ENCODE measurements around the gene CCDC57.

Gene CCDC57

GRCh38 chr17:82084373-82085030 lies 128.1 kb downstream of the CCDC57 start:
- DNase-seq (ENCODE audit: low read depth in 2 of 2, low spot score in 1 of 2), result no peak

GRCh38 chr17:82083533-82084359 lies 128.9 kb downstream of the CCDC57 start:
- DNase-seq (ENCODE audit: low read depth in 2 of 2, low spot score in 1 of 2), result no peak

- DNase-seq (ENCODE audit: low read depth in 2 of 2, low spot score in 1 of 2), result no peak
Observed at GRCh38 chr17:82083009-82083408, 129.6 kb downstream of the CCDC57 start.

GRCh38 chr17:82082456-82082855 lies 130.2 kb downstream of the CCDC57 start:
- DNase-seq (ENCODE audit: low read depth in 2 of 2, low spot score in 1 of 2), result no peak

- DNase-seq (ENCODE audit: low read depth in 2 of 2, low spot score in 1 of 2), result no peak
Observed at GRCh38 chr17:82081966-82082365, 130.7 kb downstream of the CCDC57 start.

GRCh38 chr17:82081546-82081945 lies 131.1 kb downstream of the CCDC57 start:
- no peak for DNase-seq (ENCODE audit: low read depth in 2 of 2, low spot score in 1 of 2)

- no peak for DNase-seq (ENCODE audit: low read depth in 2 of 2, low spot score in 1 of 2)
Observed at GRCh38 chr17:82080789-82081464, 131.7 kb downstream of the CCDC57 start.

GRCh38 chr17:82080048-82080788 lies 132.4 kb downstream of the CCDC57 start:
- DNase-seq (ENCODE audit: low read depth in 2 of 2, low spot score in 1 of 2), result no peak

GRCh38 chr17:82079001-82079677 lies 133.5 kb downstream of the CCDC57 start:
- no peak for DNase-seq (ENCODE audit: low read depth in 2 of 2, low spot score in 1 of 2)

GRCh38 chr17:82078433-82078832 lies 134.2 kb downstream of the CCDC57 start:
- DNase-seq (ENCODE audit: low read depth in 2 of 2, low spot score in 1 of 2), result no peak

GRCh38 chr17:82077617-82078358 lies 134.9 kb downstream of the CCDC57 start:
- no peak for DNase-seq (ENCODE audit: low read depth in 2 of 2, low spot score in 1 of 2)

GRCh38 chr17:82076785-82077591 lies 135.7 kb downstream of the CCDC57 start:
- DNase-seq (ENCODE audit: low read depth in 2 of 2, low spot score in 1 of 2), result no peak

GRCh38 chr17:82076018-82076784 lies 136.4 kb downstream of the CCDC57 start:
- DNase-seq (ENCODE audit: low read depth in 2 of 2, low spot score in 1 of 2), result no peak

GRCh38 chr17:82073446-82073845 lies 139.2 kb downstream of the CCDC57 start:
- no peak for DNase-seq (ENCODE audit: low read depth in 2 of 2, low spot score in 1 of 2)

- DNase-seq (ENCODE audit: low read depth in 2 of 2, low spot score in 1 of 2), result no peak
Observed at GRCh38 chr17:82072827-82073226, 139.8 kb downstream of the CCDC57 start.

- no peak for DNase-seq (ENCODE audit: low read depth in 2 of 2, low spot score in 1 of 2)
Observed at GRCh38 chr17:82070611-82071010, 142.0 kb downstream of the CCDC57 start.

- peak; percentile 35 to 50 for DNase-seq (ENCODE audit: low read depth in 2 of 2, low spot score in 1 of 2)
Observed at GRCh38 chr17:82065638-82066303, 146.9 kb downstream of the CCDC57 start, which contains the start of gene DUS1L. Gene DUS1L, minus strand, starts transcription at chr17:82065804. Its CDS starts 745 bp downstream, at chr17:82065059.

- DNase-seq (ENCODE audit: low read depth in 2 of 2, low spot score in 1 of 2), result no peak
Observed at GRCh38 chr17:82065193-82065637, 147.4 kb downstream of the CCDC57 start.
